ENCODE measurements around the gene MTHFD1L.

DNA sequence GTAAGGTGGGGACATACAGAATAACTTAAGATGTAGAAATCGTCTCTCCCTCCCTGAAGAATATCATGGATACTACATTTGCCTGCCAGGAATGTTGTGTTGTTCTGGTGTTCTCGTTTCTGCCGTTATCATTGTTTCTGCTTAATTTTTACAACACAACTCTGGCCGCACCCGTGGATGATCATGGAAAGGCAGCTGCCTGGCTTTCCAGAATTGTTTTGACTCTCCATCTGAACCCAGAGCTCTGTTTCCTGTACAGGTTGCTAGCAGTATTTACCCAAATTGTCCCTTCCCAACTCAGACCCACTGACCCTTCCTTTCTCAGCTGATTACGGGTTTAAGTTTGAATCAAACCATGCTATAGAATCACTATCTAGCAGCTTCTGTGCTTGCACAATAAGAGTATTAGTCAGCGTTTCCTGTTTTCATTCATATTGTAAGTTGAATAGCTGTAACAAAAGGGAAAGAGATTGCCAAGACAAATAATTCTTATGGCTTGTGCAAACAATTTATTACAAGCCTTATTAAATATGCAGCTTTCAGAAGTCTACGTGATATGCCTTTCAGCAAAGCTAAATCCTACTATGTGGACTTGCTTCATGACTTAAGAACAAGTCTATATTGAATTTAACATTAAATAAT, 139.0 kb downstream of the MTHFD1L start:
- peak; percentile 57 for TF ChIP-seq POLR2AphosphoS5 (IDR thresholded peaks at IDR 0.05; ENCODE audit: low read depth, low read length)
- no peak for TF ChIP-seq TAF1 (IDR thresholded peaks at IDR 0.05; ENCODE audit: borderline replicate concordance, insufficient read depth, low read length)
- peak; percentile 95 for TF ChIP-seq SIN3A (IDR thresholded peaks at IDR 0.05; ENCODE audit: borderline replicate concordance, insufficient read depth, low read length)
